Sigmoid colon (tissue), 7 donors: ENCODE results near the gene CEMP1. TPM values are rescaled to one million over a fixed set of nuclear protein-coding genes. Genes with fewer than 3 reads are reported as not detected.

Experiments used
- polyA plus RNA-seq, 3 donors: library from polyadenylated mRNA; stranded (reverse); fragments of 200-250 nt; gene quantifications; one replicate each; pipeline ENCODE4 v1.2.3, GENCODE V29; 2013
- small RNA-seq, 3 donors: library from RNA; depleted of rRNA; stranded (forward); fragments of <200 nt; gene quantifications; one replicate each; pipeline ENCODE3, GENCODE V24; 2016
- total RNA-seq, 4 donors: library from RNA; depleted of rRNA; stranded (reverse); fragments of >200 nt; gene quantifications; one replicate each; pipeline ENCODE4 v1.1.0, GENCODE V29; 2016
- donor health status: healthy with polysubstance abuse.
- donor health status: Bipolar disorder and iron deficiency.
- donor health status: healthy.

CEMP1 gene
- total and polyA plus RNA-seq, 7 donors: 0.90 to 1.2 TPM; not detected in 5

Small RNAs within 50 kb of the gene (small RNA-seq; reads per million reads assigned to genes)
- gene AC093525.1 (0 reads per million in 3 donors), gene MIR3178 (0 reads per million in 3 donors)

Other genes with a start within 250 kb of the CEMP1 start
- gene ABCA3, start 190.7 kb downstream of the CEMP1 start, total RNA-seq: 10 to 100 TPM in 1 of 4 donors, 1 to 10 TPM in 3; 4.9 to 21.3 (median 7.4) TPM
- gene ABCA3, start 190.7 kb downstream of the CEMP1 start, polyA plus RNA-seq: 1 to 10 TPM in 1 of 3 donors, under 1 TPM in 2; 0.46 to 4.2 (median 0.60) TPM
- 1 to 10 TPM in 2 of 4 donors, under 1 TPM in 2; 0.71 to 1.9 (median 1.1) TPM for gene CCNF, start 102.0 kb downstream of the CEMP1 start, total RNA-seq
- 10 to 100 TPM in 1 of 3 donors, 1 to 10 TPM in 1, under 1 TPM in 1; 0.60 to 11.6 (median 1.2) TPM for gene CCNF, start 102.0 kb downstream of the CEMP1 start, polyA plus RNA-seq
- gene TEDC2, start 71.3 kb downstream of the CEMP1 start, total RNA-seq: 1 to 10 TPM in 1 of 4 donors, not detected in 3; 8.3 TPM
- 10 to 100 TPM in 1 of 3 donors, 1 to 10 TPM in 1, under 1 TPM in 1; 0.60 to 10.6 (median 2.3) TPM for gene TEDC2, start 71.3 kb downstream of the CEMP1 start, polyA plus RNA-seq
- gene NTN3, start 60.1 kb downstream of the CEMP1 start, total RNA-seq: under 1 TPM in 1 of 4 donors, not detected in 3; 0.83 TPM
- gene NTN3, start 60.1 kb downstream of the CEMP1 start, polyA plus RNA-seq: under 1 TPM in 1 of 3 donors, not detected in 2; 0.13 TPM
- 10 to 100 TPM in 2 of 4 donors, 1 to 10 TPM in 2; 5.9 to 16.1 (median 10.5) TPM for gene TBC1D24, start 56.3 kb downstream of the CEMP1 start, total RNA-seq
- 1 to 10 TPM in 2 of 3 donors, under 1 TPM in 1; 0.60 to 6.5 (median 1.4) TPM for gene TBC1D24, start 56.3 kb downstream of the CEMP1 start, polyA plus RNA-seq
- gene ATP6V0C, start 17.5 kb downstream of the CEMP1 start, total RNA-seq: 10 to 100 TPM; 33.2 to 51.5 (median 42.5) TPM
- 100 to 1,000 TPM in 1 of 3 donors, 10 to 100 TPM in 2; 79.3 to 233 (median 99.0) TPM for gene ATP6V0C, start 17.5 kb downstream of the CEMP1 start, polyA plus RNA-seq
- gene AMDHD2, start 11.0 kb downstream of the CEMP1 start, total RNA-seq: 10 to 100 TPM; 23.3 to 25.3 (median 24.4) TPM
- 10 to 100 TPM; 21.0 to 39.4 (median 21.5) TPM for gene AMDHD2, start 11.0 kb downstream of the CEMP1 start, polyA plus RNA-seq
- 10 to 100 TPM; 22.7 to 32.2 (median 31.0) TPM for gene PDPK1, start 6.6 kb upstream of the CEMP1 start, total RNA-seq
- gene PDPK1, start 6.6 kb upstream of the CEMP1 start, polyA plus RNA-seq: 10 to 100 TPM; 24.0 to 31.1 (median 31.0) TPM
- 10 to 100 TPM in 3 of 4 donors, 1 to 10 TPM in 1; 9.5 to 17.1 (median 11.5) TPM for gene KCTD5, start 151.1 kb upstream of the CEMP1 start, total RNA-seq
- 10 to 100 TPM; 47.4 to 80.5 (median 78.6) TPM for gene KCTD5, start 151.1 kb upstream of the CEMP1 start, polyA plus RNA-seq
- 1 to 10 TPM; 1.2 to 5.0 (median 1.4) TPM for gene PRSS27, start 188.8 kb upstream of the CEMP1 start, total RNA-seq
- gene PRSS27, start 188.8 kb upstream of the CEMP1 start, polyA plus RNA-seq: 1 to 10 TPM in 1 of 3 donors, under 1 TPM in 1, not detected in 1; 0.60 to 2.1 TPM
- gene SRRM2, start 221.2 kb upstream of the CEMP1 start, total RNA-seq: 100 to 1,000 TPM; 181 to 826 (median 219) TPM
- gene SRRM2, start 221.2 kb upstream of the CEMP1 start, polyA plus RNA-seq: 100 to 1,000 TPM in 1 of 3 donors, 10 to 100 TPM in 2; 66.1 to 725 (median 73.8) TPM
- gene ELOB, start 245.9 kb upstream of the CEMP1 start, total RNA-seq: 1,000 to 10,000 TPM in 1 of 4 donors, 100 to 1,000 TPM in 3; 329 to 1,166 (median 508) TPM
- gene ELOB, start 245.9 kb upstream of the CEMP1 start, polyA plus RNA-seq: 100 to 1,000 TPM; 454 to 984 (median 463) TPM